Retinal pigment epithelial cell (primary cell): Measurements from ENCODE around the gene MRO.
"Not testable (repeated sequence)": the region's sequence is repeated elsewhere in the genome, so short reads cannot be mapped to it uniquely, and the experiment has no call there.

Source experiments
- DNase-seq: peaks from one replicate; pipeline ENCODE4 v3.0.0-alpha.2; 2010; ENCODE audit warnings: low read depth
- H3K4me3 ChIP-seq: 2 replicates; pipeline ENCODE4 v1.5.1; 2011; ENCODE audit warnings: mild to moderate bottlenecking, low read length, control low read depth, moderate library complexity
- TF ChIP-seq, protein P1 (sequence below): conservative IDR thresholded peaks from 2 replicates; pipeline ENCODE4 v1.5.1; 2011; ENCODE audit warnings: low read depth, low read length, control low read depth, inconsistent platforms

The MRO gene

GRCh38 chr18:50857694-50858093 lies 37.9 kb upstream of the MRO start:
- no peak overlapping the region for H3K4me3 ChIP-seq
- TF ChIP-seq, protein P1, sequence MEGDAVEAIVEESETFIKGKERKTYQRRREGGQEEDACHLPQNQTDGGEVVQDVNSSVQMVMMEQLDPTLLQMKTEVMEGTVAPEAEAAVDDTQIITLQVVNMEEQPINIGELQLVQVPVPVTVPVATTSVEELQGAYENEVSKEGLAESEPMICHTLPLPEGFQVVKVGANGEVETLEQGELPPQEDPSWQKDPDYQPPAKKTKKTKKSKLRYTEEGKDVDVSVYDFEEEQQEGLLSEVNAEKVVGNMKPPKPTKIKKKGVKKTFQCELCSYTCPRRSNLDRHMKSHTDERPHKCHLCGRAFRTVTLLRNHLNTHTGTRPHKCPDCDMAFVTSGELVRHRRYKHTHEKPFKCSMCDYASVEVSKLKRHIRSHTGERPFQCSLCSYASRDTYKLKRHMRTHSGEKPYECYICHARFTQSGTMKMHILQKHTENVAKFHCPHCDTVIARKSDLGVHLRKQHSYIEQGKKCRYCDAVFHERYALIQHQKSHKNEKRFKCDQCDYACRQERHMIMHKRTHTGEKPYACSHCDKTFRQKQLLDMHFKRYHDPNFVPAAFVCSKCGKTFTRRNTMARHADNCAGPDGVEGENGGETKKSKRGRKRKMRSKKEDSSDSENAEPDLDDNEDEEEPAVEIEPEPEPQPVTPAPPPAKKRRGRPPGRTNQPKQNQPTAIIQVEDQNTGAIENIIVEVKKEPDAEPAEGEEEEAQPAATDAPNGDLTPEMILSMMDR, result no peak
- no peak for DNase-seq

DNA sequence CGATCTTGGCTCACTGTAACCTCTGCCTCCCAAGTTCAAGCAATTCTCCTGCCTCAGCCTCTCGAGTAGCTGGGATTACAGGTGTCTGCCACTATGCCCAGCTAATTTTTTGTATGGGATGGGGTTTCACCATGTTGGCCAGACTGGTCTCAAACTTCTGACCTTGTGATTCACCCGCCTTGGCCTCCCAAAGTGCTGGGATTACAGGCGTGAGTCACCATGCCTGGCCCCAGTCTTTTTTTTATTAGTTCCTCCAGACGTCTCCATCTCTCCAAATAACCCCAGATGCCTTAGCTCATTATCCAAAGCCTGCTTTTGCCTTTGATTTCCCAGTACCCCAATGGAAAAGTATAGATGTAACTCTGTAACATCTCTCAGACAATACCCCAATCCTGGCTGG lies 37.4 kb upstream of the MRO start:
- not testable (repeated sequence) for DNase-seq, H3K4me3 ChIP-seq

GRCh38 chr18:50855976-50856757 lies 36.4 kb upstream of the MRO start:
- no peak for DNase-seq
- TF ChIP-seq, protein P1, result no peak
- no peak overlapping the region for H3K4me3 ChIP-seq

- no peak overlapping the region for H3K4me3 ChIP-seq
- TF ChIP-seq, protein P1, result no peak
Observed at GRCh38 chr18:50853863-50854271, 34.1 kb upstream of the MRO start.

GRCh38 chr18:50850307-50851065 lies 30.7 kb upstream of the MRO start:
- no peak overlapping the region for H3K4me3 ChIP-seq
- TF ChIP-seq, protein P1, result no peak
- DNase-seq, result no peak

More at GRCh38 chr18:50853863-50854271, 34.1 kb upstream of the MRO start:
- DNase-seq, result peak; percentile 66

DNA sequence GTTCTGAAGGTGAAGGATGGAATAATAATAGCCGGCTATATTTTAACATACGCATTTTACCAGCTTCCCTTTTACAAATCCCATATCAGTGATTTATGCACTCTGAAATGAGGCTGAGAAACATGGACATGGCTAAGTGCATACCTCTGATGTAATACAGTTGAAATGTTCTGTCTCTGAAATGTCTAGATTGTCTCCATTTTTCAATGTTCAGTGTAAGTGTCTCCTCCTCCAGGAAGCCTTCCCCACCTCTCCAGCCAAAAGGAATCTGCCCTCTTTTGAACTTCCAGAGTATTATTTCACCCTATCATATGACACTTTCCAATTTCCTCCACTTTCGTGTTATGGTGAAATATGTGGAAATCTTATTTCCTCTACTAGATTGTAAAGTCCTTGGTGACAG lies 29.6 kb upstream of the MRO start:
- TF ChIP-seq, protein P1, result no peak
- no peak overlapping the region for H3K4me3 ChIP-seq
- no peak for DNase-seq

- no peak overlapping the region for H3K4me3 ChIP-seq
- TF ChIP-seq, protein P1, result no peak
- DNase-seq, result no peak
Observed at GRCh38 chr18:50848991-50849390, 29.2 kb upstream of the MRO start.
